ENCODE data around the gene DEFB124. TPM values are rescaled to one million over a fixed set of nuclear protein-coding genes. Genes with fewer than 3 reads are reported as not detected.

Gene DEFB124
- polyA plus RNA-seq, 1 donor (not counting 4 experiments of a cell fraction or from before 2014, with no cell fraction given): not detected

GRCh38 chr20:31415653-31416052 is 59.3 kb downstream of the DEFB124 start:
- Histone ChIP-seq H2AFZ (ENCODE audit: control insufficient read depth, low read length) (no peak overlapping the region), H3K36me3 (ENCODE audit: control insufficient read depth in 2 of 2, extremely low read depth in 1 of 2, insufficient read depth in 2 of 2, low read length in 2 of 2) (no peaks in the 10 kb centered on the region), H3K9me1 (ENCODE audit: control insufficient read depth, extremely low read depth, insufficient read depth, low read length) (no peaks in the 10 kb centered on the region), H3K4me2 (ENCODE audit: control insufficient read depth, extremely low read depth, insufficient read depth, low read depth, low read length) (no peak overlapping the region), H3K4me3 (ENCODE audit: control insufficient read depth in 2 of 3, extremely low read depth in 1 of 3, insufficient read depth in 2 of 3, low read depth in 1 of 3, low read length in 3 of 3) (no peak overlapping the region), H3K4me1 (ENCODE audit: control insufficient read depth, extremely low read depth, insufficient read depth, low read length) (no peaks in the 10 kb centered on the region), H3K27ac (ENCODE audit: control insufficient read depth, insufficient read depth, low read length) (no peak overlapping the region), H3K9me3 (ENCODE audit: control insufficient read depth, low read depth, low read length) (no peaks in the 10 kb centered on the region), H3K27me3 (ENCODE audit: control insufficient read depth, extremely low read depth, insufficient read depth, low read length) (no peaks in the 10 kb centered on the region), H4K20me1 (ENCODE audit: control insufficient read depth, extremely low read depth, insufficient read depth, low read length) (no peaks in the 10 kb centered on the region), H3K79me2 (ENCODE audit: control insufficient read depth, insufficient read depth, low read length) (no peaks in the 10 kb centered on the region), H3K9ac (ENCODE audit: control insufficient read depth, extremely low read depth, insufficient read depth, low read length) (no peak overlapping the region)
- TF ChIP-seq CTCF (optimal IDR thresholded peaks at IDR 0.05 in 1 of 3, IDR thresholded peaks at IDR 0.05 in 1 of 3, conservative IDR thresholded peaks at IDR 0.05 in 1 of 3; ENCODE audit: extremely low read depth in 1 of 3, insufficient read depth in 2 of 3, low read length in 3 of 3) (no peak), EZH2 (IDR thresholded peaks at IDR 0.05; ENCODE audit: low read length) (no peak)
- dilution Hi-C loops (cut with MboI; ENCODE audit: extremely low pct_ligation_motif_present, low sequenced_read_pairs): no loop called here
- DNase-seq (ENCODE audit: low read depth, low spot score) (no peak), FAIRE-seq (no peak)

Other genes starting within 250 kb of the DEFB124 start
- not detected in 3 replicates for gene DEFB115, start 217.5 kb downstream of the DEFB124 start, polyA plus RNA-seq
- gene DEFB116, start 166.5 kb downstream of the DEFB124 start, polyA plus RNA-seq: not detected in 3 replicates
- gene DEFB118, start 106.5 kb downstream of the DEFB124 start, polyA plus RNA-seq: not detected in 3 replicates
- not detected in 3 replicates for gene DEFB119, start 84.5 kb downstream of the DEFB124 start, polyA plus RNA-seq
- gene DEFB121, start 68.9 kb downstream of the DEFB124 start, polyA plus RNA-seq: not detected in 3 replicates
- gene DEFB123, start 34.5 kb downstream of the DEFB124 start, polyA plus RNA-seq: not detected in 3 replicates
- not detected in 3 replicates for gene REM1, start 161 bp upstream of the DEFB124 start, polyA plus RNA-seq
- 127 to 175 TPM (median 151 TPM) in 3 replicates for gene HM13, start 39.3 kb upstream of the DEFB124 start, polyA plus RNA-seq
- gene ID1, start 130.2 kb upstream of the DEFB124 start, polyA plus RNA-seq: 24.4 to 40.8 TPM (median 33.0 TPM) in 3 replicates
- gene COX4I2, start 162.8 kb upstream of the DEFB124 start, polyA plus RNA-seq: not detected in 3 replicates
- gene BCL2L1, start 247.7 kb upstream of the DEFB124 start, polyA plus RNA-seq: 90.0 to 142 TPM (median 109 TPM) in 3 replicates